ENCODE data around the gene BAIAP3. TPM values are rescaled to one million over a fixed set of nuclear protein-coding genes. Genes with fewer than 3 reads are reported as not detected.

The BAIAP3 gene
- polyA plus RNA-seq, 1 donor from 2014 or later, result 65.2 TPM

GRCh38 chr16:1312903-1313302 lies 20.5 kb upstream of the BAIAP3 start:
- Histone ChIP-seq H3K79me2 (replicated peaks; ENCODE audit: insufficient read depth, low read length) (peaks cover 60% of the 10 kb centered on the region), H3K4me3 (ENCODE audit: low read length) (no peak overlapping the region), H2AFZ (ENCODE audit: low read depth, low read length) (no peak overlapping the region), H4K20me1 (ENCODE audit: insufficient read depth) (peaks cover 58% of the 10 kb centered on the region), H3K9me2 (ENCODE audit: insufficient read depth, low read length) (no peaks in the 10 kb centered on the region), H3K27ac (ENCODE audit: low read length) (no peak overlapping the region), H3F3A (ENCODE audit: insufficient read depth, low read length, poor library complexity, severe bottlenecking) (no peaks in the 10 kb centered on the region), H3K9me3 (ENCODE audit: low read length) (no peaks in the 10 kb centered on the region), H3K27me3 (ENCODE audit: insufficient read depth, low read depth, low read length) (no peaks in the 10 kb centered on the region), H3K36me3 (ENCODE audit: insufficient read depth, low read length) (no peaks in the 10 kb centered on the region), H3K9ac (ENCODE audit: low read length) (no peak overlapping the region), H3K4me2 (ENCODE audit: low read length) (no peak overlapping the region)
- no peak for TF ChIP-seq RAD21 (conservative IDR thresholded peaks at IDR 0.05)
- TF ChIP-seq TAF1 (IDR thresholded peaks at IDR 0.05; ENCODE audit: low read depth), result no peak
- no peak for TF ChIP-seq POLR2AphosphoS5 (IDR thresholded peaks at IDR 0.05)
- TF ChIP-seq EZH2 (IDR thresholded peaks at IDR 0.05; ENCODE audit: borderline replicate concordance, insufficient read depth, low read length, poor library complexity, severe bottlenecking), result no peak
- TF ChIP-seq SMC3 (conservative IDR thresholded peaks at IDR 0.05; ENCODE audit: poor library complexity), result no peak
- TF ChIP-seq REST (IDR thresholded peaks at IDR 0.05; ENCODE audit: borderline replicate concordance), result no peak
- no peak for TF ChIP-seq EP300 (conservative IDR thresholded peaks at IDR 0.05; ENCODE audit: poor library complexity, severe bottlenecking)

GRCh38 chr16:1313721-1314369 lies 19.6 kb upstream of the BAIAP3 start:
- H3K36me3 ChIP-seq (ENCODE audit: insufficient read depth, low read length), result no peaks in the 10 kb centered on the region
- H3F3A ChIP-seq (ENCODE audit: insufficient read depth, low read length, poor library complexity, severe bottlenecking), result no peaks in the 10 kb centered on the region
- no peak overlapping the region for H3K4me3 ChIP-seq (ENCODE audit: low read length)
- H3K4me2 ChIP-seq (ENCODE audit: low read length), result no peak overlapping the region
- H4K20me1 ChIP-seq (ENCODE audit: insufficient read depth), result peaks cover 58% of the 10 kb centered on the region
- H3K9me3 ChIP-seq (ENCODE audit: low read length), result no peaks in the 10 kb centered on the region
- H3K79me2 ChIP-seq (replicated peaks; ENCODE audit: insufficient read depth, low read length), result peaks cover 65% of the 10 kb centered on the region
- no peak for TF ChIP-seq CTCF (IDR thresholded peaks at IDR 0.05; ENCODE audit: poor library complexity, severe bottlenecking)
- no peak for TF ChIP-seq SMC3 (conservative IDR thresholded peaks at IDR 0.05; ENCODE audit: poor library complexity)
- no peak for TF ChIP-seq MXI1 (conservative IDR thresholded peaks at IDR 0.05; ENCODE audit: poor library complexity, severe bottlenecking)
- no peak for TF ChIP-seq EP300 (conservative IDR thresholded peaks at IDR 0.05; ENCODE audit: poor library complexity, severe bottlenecking)
- no peak for TF ChIP-seq RAD21 (conservative IDR thresholded peaks at IDR 0.05)
- no peak for TF ChIP-seq POLR2AphosphoS5 (IDR thresholded peaks at IDR 0.05)
- no peak for TF ChIP-seq EZH2 (IDR thresholded peaks at IDR 0.05; ENCODE audit: borderline replicate concordance, insufficient read depth, low read length, poor library complexity, severe bottlenecking)
- TF ChIP-seq TAF1 (IDR thresholded peaks at IDR 0.05; ENCODE audit: low read depth), result no peak
- TF ChIP-seq REST (IDR thresholded peaks at IDR 0.05; ENCODE audit: borderline replicate concordance), result no peak
- H2AFZ ChIP-seq (ENCODE audit: low read depth, low read length), result no peak overlapping the region
- no peak overlapping the region for H3K9ac ChIP-seq (ENCODE audit: low read length)
- H3K9me2 ChIP-seq (ENCODE audit: insufficient read depth, low read length), result no peaks in the 10 kb centered on the region
- H3K27ac ChIP-seq (ENCODE audit: low read length), result no peak overlapping the region
- H3K27me3 ChIP-seq (ENCODE audit: insufficient read depth, low read depth, low read length), result no peaks in the 10 kb centered on the region

All from neural cell (in vitro differentiated cells).